ENCODE results near the gene CWC25.

The CWC25 gene

GRCh38 chr17:38824899-38825761 is at the start of gene CWC25:
TSS of gene CWC25 (minus strand) at chr17:38825321. CDS start at chr17:38825183, 138 bp downstream.
- TF ChIP-seq ZFX (IDR thresholded peaks at IDR 0.05; ENCODE audit: borderline replicate concordance) (no peak), CTCF (IDR thresholded peaks at IDR 0.05) (no peak)
- H3K27ac ChIP-seq = peak within 1 kb of the TSS; percentile 94

GRCh38 chr17:38873640-38874380 is 48.7 kb upstream of the CWC25 start:
- peak overlapping the region; percentile 93 for H3K27ac ChIP-seq
- TF ChIP-seq ZFX (IDR thresholded peaks at IDR 0.05; ENCODE audit: borderline replicate concordance) (no peak), CTCF (IDR thresholded peaks at IDR 0.05) (no peak)

GRCh38 chr17:38872671-38873385 is 47.7 kb upstream of the CWC25 start:
- H3K27ac ChIP-seq = peak overlapping the region; percentile 93
- TF ChIP-seq ZFX (IDR thresholded peaks at IDR 0.05; ENCODE audit: borderline replicate concordance) (no peak), CTCF (IDR thresholded peaks at IDR 0.05) (no peak)

GRCh38 chr17:38872027-38872511 is 46.9 kb upstream of the CWC25 start:
- H3K27ac ChIP-seq = peak overlapping the region; percentile 93
- no peak for TF ChIP-seq ZFX (IDR thresholded peaks at IDR 0.05; ENCODE audit: borderline replicate concordance)
- no peak for TF ChIP-seq CTCF (IDR thresholded peaks at IDR 0.05)

GRCh38 chr17:38871247-38872015 is 46.3 kb upstream of the CWC25 start:
- TF ChIP-seq ZFX (IDR thresholded peaks at IDR 0.05; ENCODE audit: borderline replicate concordance) (no peak), CTCF (IDR thresholded peaks at IDR 0.05) (no peak)
- H3K27ac ChIP-seq = peak overlapping the region; percentile 93

- peak overlapping the region; percentile 93 for H3K27ac ChIP-seq
- TF ChIP-seq ZFX (IDR thresholded peaks at IDR 0.05; ENCODE audit: borderline replicate concordance) (no peak), CTCF (IDR thresholded peaks at IDR 0.05) (no peak)
Observed at GRCh38 chr17:38870259-38871165, 45.4 kb upstream of the CWC25 start.

Data from 22Rv1 (cell line).